A375 (cell line): ENCODE results near the gene TMEM164. TPM values are rescaled to one million over a fixed set of nuclear protein-coding genes. Genes with fewer than 3 reads are reported as not detected.

Source experiments
- small RNA-seq: library from RNA; depleted of rRNA; stranded (forward); fragments of <200 nt; gene quantifications from one replicate; pipeline ENCODE3, GENCODE V24; 2014
- total RNA-seq: library from RNA; depleted of rRNA; stranded (reverse); fragments of >200 nt; shearing (Covaris generic); gene quantifications from 2 replicates; pipeline ENCODE4 v1.2.3, GENCODE V29; 2014; rRNA removed

TMEM164 gene
- total RNA-seq: 9.4 and 9.8 TPM in 2 replicates

GRCh38 chrX:110002300-110003166 is at the start of gene TMEM164:
Gene TMEM164, plus strand, starts transcription at chrX:110003114. Its CDS starts 661 bp downstream, at chrX:110003775.

Small RNA genes lying within 50 kb of the gene (small RNA-seq; reads per million reads assigned to genes)
- gene MIR3978: not detected
- 0.92 reads per million, percentile 52 among the genes with 10 or more reads in this experiment for gene MIR652
- gene SNORD96B: 3.0 reads per million, percentile 80 among the genes with 10 or more reads in this experiment
